SU-DHL-6 (cell line): Measurements from ENCODE around the gene LRRTM2.

Experiments
- H2AFZ ChIP-seq: fragments of 200-600 bp; sonication (generic); 2 replicates; pipeline ENCODE4 v1.6.1; 2014; ENCODE audit warnings: low read depth, mild to moderate bottlenecking, moderate library complexity, mixed read lengths, antibody characterized with exemption, low read length; ENCODE audit not compliant: severe bottlenecking
- H3F3A ChIP-seq: fragments of 200-600 bp; shearing (Covaris generic); 2 replicates; pipeline ENCODE4 v1.6.0; 2016; ENCODE audit warnings: antibody characterized with exemption, mild to moderate bottlenecking; ENCODE audit not compliant: insufficient read depth
- H3K27ac ChIP-seq: fragments of 200-600 bp; sonication (generic); 2 replicates; pipeline ENCODE4 v1.5.1; 2016; ENCODE audit warnings: low read depth, mild to moderate bottlenecking, low read length, moderate library complexity, mixed read lengths
- H3K27me3 ChIP-seq: fragments of 200-600 bp; sonication (generic), shearing (Covaris generic); 2 replicates; pipeline ENCODE4 v1.6.0; 2014; ENCODE audit warnings: mild to moderate bottlenecking, low read length
- H3K36me3 ChIP-seq: fragments of 200-600 bp; sonication (generic); 2 replicates; pipeline ENCODE4 v1.6.1; 2014; ENCODE audit warnings: mild to moderate bottlenecking, low read length, mixed read lengths
- H3K4me2 ChIP-seq: fragments of 300-600, 200-600 bp; shearing (Covaris generic), sonication (generic); 2 replicates; pipeline ENCODE4 v1.6.0; 2014; ENCODE audit warnings: low read length, low read depth, mild to moderate bottlenecking; ENCODE audit not compliant: poor library complexity, severe bottlenecking
- H3K4me3 ChIP-seq: fragments of 200-600 bp; sonication (generic); 2 replicates; pipeline ENCODE4 v1.5.1; 2014; ENCODE audit warnings: antibody characterized with exemption, low read length, mild to moderate bottlenecking, mixed read lengths; ENCODE audit not compliant: insufficient read depth, poor library complexity, severe bottlenecking
- H3K79me2 ChIP-seq: fragments of 200-600 bp; sonication (generic); 2 replicates; pipeline ENCODE4 v1.6.1; 2014; ENCODE audit warnings: mild to moderate bottlenecking, low read length, moderate library complexity; ENCODE audit not compliant: insufficient read depth
- H3K9ac ChIP-seq: fragments of 200-600 bp; sonication (generic); 2 replicates; pipeline ENCODE4 v1.7.0; 2014; ENCODE audit warnings: mild to moderate bottlenecking, low read length
- H3K9me2 ChIP-seq: fragments of 200-600 bp; sonication (generic); replicated peaks from 2 replicates; pipeline ENCODE4 v1.6.1; 2014; ENCODE audit warnings: low read length; ENCODE audit not compliant: insufficient read depth
- H3K9me3 ChIP-seq: fragments of 200-600 bp; sonication (generic); 2 replicates; pipeline ENCODE4 v1.6.1; 2014; ENCODE audit warnings: low read length, mixed read lengths; ENCODE audit not compliant: insufficient read depth
- H4K20me1 ChIP-seq: fragments of 200-600 bp; sonication (generic); 2 replicates; pipeline ENCODE4 v1.6.1; 2014; ENCODE audit warnings: low read depth, mild to moderate bottlenecking, antibody characterized with exemption, low read length, moderate library complexity, mixed read lengths
- CTCF ChIP-seq: fragments of 200-600 bp; sonication (generic); IDR thresholded peaks from one replicate; pipeline ENCODE4 v1.5.1; 2017; ENCODE audit warnings: antibody characterized with exemption, mild to moderate bottlenecking, low read length, moderate library complexity; ENCODE audit not compliant: insufficient read depth, poor library complexity, severe bottlenecking
- EZH2phosphoT487 ChIP-seq: fragments of 200-600 bp; sonication (generic), shearing (Covaris generic); conservative IDR thresholded peaks from 2 replicates; pipeline ENCODE4 v1.6.1; 2018; ENCODE audit warnings: mild to moderate bottlenecking, antibody characterized with exemption, low read length, moderate library complexity, mixed read lengths

The LRRTM2 gene

GRCh38 chr5:138853132-138853531 lies 22.0 kb downstream of the LRRTM2 start:
- no peak overlapping the region for H3K9ac ChIP-seq
- no peaks in the 10 kb centered on the region for H3F3A ChIP-seq
- H3K4me2 ChIP-seq = no peak overlapping the region
- H3K9me2 ChIP-seq = no peaks in the 10 kb centered on the region
- H2AFZ ChIP-seq = no peak overlapping the region
- no peaks in the 10 kb centered on the region for H4K20me1 ChIP-seq
- no peak overlapping the region for H3K4me3 ChIP-seq
- no peaks in the 10 kb centered on the region for H3K79me2 ChIP-seq
- no peaks in the 10 kb centered on the region for H3K36me3 ChIP-seq
- no peak overlapping the region for H3K27ac ChIP-seq
- TF ChIP-seq EZH2phosphoT487 = no peak
- TF ChIP-seq CTCF = no peak
- H3K9me3 ChIP-seq = no peaks in the 10 kb centered on the region
- no peaks in the 10 kb centered on the region for H3K27me3 ChIP-seq

GRCh38 chr5:138850865-138851435 lies 24.2 kb downstream of the LRRTM2 start:
- Histone ChIP-seq H3K4me2 (no peak overlapping the region), H3K79me2 (no peaks in the 10 kb centered on the region), H3K36me3 (no peaks in the 10 kb centered on the region), H3K4me3 (no peak overlapping the region), H3F3A (no peaks in the 10 kb centered on the region), H4K20me1 (no peaks in the 10 kb centered on the region), H3K9me3 (no peaks in the 10 kb centered on the region), H3K27me3 (no peaks in the 10 kb centered on the region), H3K9ac (no peak overlapping the region), H2AFZ (no peak overlapping the region), H3K27ac (no peak overlapping the region), H3K9me2 (no peaks in the 10 kb centered on the region)
- no peak for TF ChIP-seq EZH2phosphoT487
- TF ChIP-seq CTCF = no peak

- Histone ChIP-seq H3K4me2 (no peak overlapping the region), H4K20me1 (no peaks in the 10 kb centered on the region), H3K9me2 (no peaks in the 10 kb centered on the region), H3K27ac (no peak overlapping the region), H3K27me3 (no peaks in the 10 kb centered on the region), H3K4me3 (no peak overlapping the region), H3K9ac (no peak overlapping the region), H3K36me3 (no peaks in the 10 kb centered on the region), H3F3A (no peaks in the 10 kb centered on the region), H2AFZ (no peak overlapping the region), H3K9me3 (no peaks in the 10 kb centered on the region), H3K79me2 (no peaks in the 10 kb centered on the region)
- TF ChIP-seq CTCF = no peak
- no peak for TF ChIP-seq EZH2phosphoT487
Measured at GRCh38 chr5:138849882-138850281, 25.3 kb downstream of the LRRTM2 start.
